ENCODE data around the gene ZNHIT2.

DNA sequence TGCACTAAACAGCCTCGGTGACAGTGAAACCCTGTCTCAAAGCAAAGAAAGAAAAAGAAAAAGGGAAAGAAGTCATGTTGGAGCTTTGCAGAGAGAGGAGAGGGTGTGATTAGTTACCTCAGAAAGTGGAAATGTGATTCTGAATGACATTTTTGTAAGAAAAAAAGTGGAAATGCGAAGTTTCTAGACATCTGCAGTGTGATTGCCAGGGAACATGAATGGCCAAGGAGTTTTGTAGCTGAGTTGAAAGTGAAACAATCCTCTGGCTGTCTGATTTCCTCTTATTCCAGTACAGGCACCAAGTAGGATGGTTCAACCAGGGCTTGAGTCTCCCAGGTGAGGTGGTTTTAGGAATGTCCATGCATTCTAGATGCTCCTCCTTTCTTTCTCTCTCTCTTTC lies 34.6 kb upstream of the ZNHIT2 start:
- TF ChIP-seq, protein P1, sequence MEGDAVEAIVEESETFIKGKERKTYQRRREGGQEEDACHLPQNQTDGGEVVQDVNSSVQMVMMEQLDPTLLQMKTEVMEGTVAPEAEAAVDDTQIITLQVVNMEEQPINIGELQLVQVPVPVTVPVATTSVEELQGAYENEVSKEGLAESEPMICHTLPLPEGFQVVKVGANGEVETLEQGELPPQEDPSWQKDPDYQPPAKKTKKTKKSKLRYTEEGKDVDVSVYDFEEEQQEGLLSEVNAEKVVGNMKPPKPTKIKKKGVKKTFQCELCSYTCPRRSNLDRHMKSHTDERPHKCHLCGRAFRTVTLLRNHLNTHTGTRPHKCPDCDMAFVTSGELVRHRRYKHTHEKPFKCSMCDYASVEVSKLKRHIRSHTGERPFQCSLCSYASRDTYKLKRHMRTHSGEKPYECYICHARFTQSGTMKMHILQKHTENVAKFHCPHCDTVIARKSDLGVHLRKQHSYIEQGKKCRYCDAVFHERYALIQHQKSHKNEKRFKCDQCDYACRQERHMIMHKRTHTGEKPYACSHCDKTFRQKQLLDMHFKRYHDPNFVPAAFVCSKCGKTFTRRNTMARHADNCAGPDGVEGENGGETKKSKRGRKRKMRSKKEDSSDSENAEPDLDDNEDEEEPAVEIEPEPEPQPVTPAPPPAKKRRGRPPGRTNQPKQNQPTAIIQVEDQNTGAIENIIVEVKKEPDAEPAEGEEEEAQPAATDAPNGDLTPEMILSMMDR (IDR thresholded peaks at IDR 0.05; ENCODE audit: borderline replicate concordance, extremely low read depth, low read length, poor library complexity, severe bottlenecking), result no peak
- no peak for TF ChIP-seq EZH2 (IDR thresholded peaks at IDR 0.05; ENCODE audit: borderline replicate concordance, low read depth, low read length, severe bottlenecking)

All from DND-41 (cell line).